ENCODE results near the gene RPL39L. TPM values are rescaled to one million over a fixed set of nuclear protein-coding genes. Genes with fewer than 3 reads are reported as not detected.

The RPL39L gene
- total and polyA plus RNA-seq, 10 of the 15 experiments (the other 5 are each of a cell fraction or from before 2014, with no cell fraction given): 12.5 to 67.8 (median 31.3) TPM

- Histone ChIP-seq H3K4me1 (ENCODE audit: control insufficient read depth, insufficient read depth, low read length) (peaks cover 7% of the 10 kb centered on the region; the same call in 1 of the 2 replicates), H2AFZ (ENCODE audit: control insufficient read depth, low read depth, low read length) (peak overlapping the region; percentile 95), H3K36me3 (ENCODE audit: control insufficient read depth in 2 of 2, insufficient read depth in 2 of 2, low read length in 1 of 2) (no peaks in the 10 kb centered on the region), H3K79me2 (ENCODE audit: control insufficient read depth, insufficient read depth, low read length) (peaks cover 3% of the 10 kb centered on the region), H4K20me1 (ENCODE audit: control insufficient read depth, insufficient read depth) (no peaks in the 10 kb centered on the region), H3K4me2 (ENCODE audit: control insufficient read depth, insufficient read depth) (0 out of 2 replicates have a peak overlapping the region, but pooled peaks have one; percentile 87), H3K27ac (ENCODE audit: control insufficient read depth, insufficient read depth) (no peak overlapping the region; the same call in 1 of the 2 replicates), H3K27me3 (replicated peaks in 1 of 2; ENCODE audit: control insufficient read depth in 2 of 2, insufficient read depth in 2 of 2, low read length in 1 of 2) (no peaks in the 10 kb centered on the region), H3K9me3 (replicated peaks; ENCODE audit: control insufficient read depth, insufficient read depth, low read length) (peaks cover 12% of the 10 kb centered on the region), H3K9ac (ENCODE audit: control insufficient read depth, insufficient read depth, low read length) (peak overlapping the region; percentile 88; the same call in 1 of the 2 replicates), H3K4me3 (0 out of 2 replicates have a peak overlapping the region, but pooled peaks have one; percentile 63)
- no peak for ATAC-seq
- no peak for FAIRE-seq
- BruUV-seq (replicated peaks): no TSS peak
- POLR2A ChIA-PET: interaction anchor here (0.5 to 2.4 kb wide), 6 partner anchors 11 to 617 kb away, joined by 3 to 9 read pairs (median 4); partner anchors contain the start of gene EIF4A2
- no peak for DNase-seq (ENCODE audit: low read depth, low spot score)
- RAD21 ChIA-PET (ENCODE audit: unreplicated experiment): interaction anchor here (0.6 to 3.0 kb wide), 13 partner anchors 9 to 290 kb away, joined by 3 to 24 read pairs (median 5); no protein-coding TSS in a partner anchor
- CTCF ChIA-PET: interaction anchor here (0.6 to 4.6 kb wide), 28 partner anchors 9 to 523 kb away, joined by 3 to 59 read pairs (median 4); partner anchors contain the start of genes EIF4A2 and RTP4
- intact Hi-C loops (cut with micrococcal nuclease; ENCODE audit: unreplicated experiment) (no loop called here), in situ Hi-C loops (cut with MboI) (no loop called here)
- TF ChIP-seq RAD21 (IDR thresholded peaks at IDR 0.05; ENCODE audit: insufficient read depth, low read depth, low read length) (peak; percentile 31; the same call in 1 of the 2 replicates), KLF5 (IDR thresholded peaks at IDR 0.05; ENCODE audit: partially characterized antibody) (no peak)
- SMC1A ChIA-PET (ENCODE audit: uncharacterized antibody, unreplicated experiment): interaction anchor here (0.7 to 4.2 kb wide), 10 partner anchors 10 to 290 kb away, joined by 3 to 31 read pairs (median 4); no protein-coding TSS in a partner anchor
- 0% methylated on average over 3 of the region's 3 CpGs for WGBS (ENCODE audit: insufficient coverage, insufficient replicate concordance, low lambda C conversion rate, missing lambda C conversion rate)
Measured at GRCh38 chr3:187139895-187140253, 578 bp upstream of the RPL39L start.

- no peaks in the 10 kb centered on the region for H3K27me3 ChIP-seq (replicated peaks in 1 of 2; ENCODE audit: control insufficient read depth in 2 of 2, insufficient read depth in 2 of 2, low read length in 1 of 2)
- TF ChIP-seq, protein P1, sequence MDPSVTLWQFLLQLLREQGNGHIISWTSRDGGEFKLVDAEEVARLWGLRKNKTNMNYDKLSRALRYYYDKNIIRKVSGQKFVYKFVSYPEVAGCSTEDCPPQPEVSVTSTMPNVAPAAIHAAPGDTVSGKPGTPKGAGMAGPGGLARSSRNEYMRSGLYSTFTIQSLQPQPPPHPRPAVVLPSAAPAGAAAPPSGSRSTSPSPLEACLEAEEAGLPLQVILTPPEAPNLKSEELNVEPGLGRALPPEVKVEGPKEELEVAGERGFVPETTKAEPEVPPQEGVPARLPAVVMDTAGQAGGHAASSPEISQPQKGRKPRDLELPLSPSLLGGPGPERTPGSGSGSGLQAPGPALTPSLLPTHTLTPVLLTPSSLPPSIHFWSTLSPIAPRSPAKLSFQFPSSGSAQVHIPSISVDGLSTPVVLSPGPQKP (IDR thresholded peaks at IDR 0.05; ENCODE audit: low read depth, low read length): no peak
- no peak for TF ChIP-seq FOXK2 (IDR thresholded peaks at IDR 0.05)
- TF ChIP-seq GABPA (IDR thresholded peaks at IDR 0.05; ENCODE audit: low read depth): no peak
- no peak for TF ChIP-seq PAX5 (IDR thresholded peaks at IDR 0.05; ENCODE audit: borderline replicate concordance, low read depth, low read length)
- no peak for TF ChIP-seq KDM1A (IDR thresholded peaks at IDR 0.05; ENCODE audit: borderline replicate concordance)
- no peak for TF ChIP-seq NBN (IDR thresholded peaks at IDR 0.05)
- no peak for TF ChIP-seq STAT3 (IDR thresholded peaks at IDR 0.05; ENCODE audit: low read depth, low read length)
- no peak for TF ChIP-seq YY1 (IDR thresholded peaks at IDR 0.05; ENCODE audit: low read depth, low read length)
- H3K4me1 ChIP-seq (ENCODE audit: control insufficient read depth, insufficient read depth, low read length): peaks cover 7% of the 10 kb centered on the region; the same call in 1 of the 2 replicates
- 97% methylated on average over 3 of the region's 4 CpGs for WGBS (ENCODE audit: insufficient coverage, insufficient replicate concordance, low lambda C conversion rate, missing lambda C conversion rate)
- H3K9ac ChIP-seq (ENCODE audit: control insufficient read depth, insufficient read depth, low read length): no peak overlapping the region
- RAD21 ChIA-PET (ENCODE audit: unreplicated experiment): interaction anchor here (0.9 to 1.3 kb wide), 2 partner anchors 23 to 24 kb away, joined by 4 to 6 read pairs; no protein-coding TSS in a partner anchor
- POLR2A ChIA-PET: interaction anchor here (0.6 to 0.7 kb wide), 2 partner anchors 31 to 331 kb away, joined by 3 to 4 read pairs; no protein-coding TSS in a partner anchor
- no peak overlapping the region for H3K27ac ChIP-seq (ENCODE audit: control insufficient read depth, insufficient read depth)
- no peak overlapping the region for H3K4me2 ChIP-seq (ENCODE audit: control insufficient read depth, insufficient read depth)
- peaks cover 3% of the 10 kb centered on the region for H3K79me2 ChIP-seq (ENCODE audit: control insufficient read depth, insufficient read depth, low read length)
- H3K4me3 ChIP-seq: no peak overlapping the region
- H2AFZ ChIP-seq (ENCODE audit: control insufficient read depth, low read depth, low read length): no peak overlapping the region
- DNase-seq (ENCODE audit: low read depth, low spot score): no peak
- H3K36me3 ChIP-seq (ENCODE audit: control insufficient read depth in 2 of 2, insufficient read depth in 2 of 2, low read length in 1 of 2): no peaks in the 10 kb centered on the region
- intact Hi-C loops (cut with micrococcal nuclease; ENCODE audit: unreplicated experiment): no loop called here
- H3K9me3 ChIP-seq (replicated peaks; ENCODE audit: control insufficient read depth, insufficient read depth, low read length): peaks cover 14% of the 10 kb centered on the region; the same call in 2 of the 3 replicates
- ATAC-seq: no peak
- no peaks in the 10 kb centered on the region for H4K20me1 ChIP-seq (ENCODE audit: control insufficient read depth, insufficient read depth)
- no peak for FAIRE-seq
- CTCF ChIA-PET: interaction anchor here (0.7 to 4.6 kb wide), 6 partner anchors 8 to 525 kb away, joined by 3 to 43 read pairs (median 4); no protein-coding TSS in a partner anchor
- no TSS peak for BruUV-seq (replicated peaks)
- in situ Hi-C loops (cut with MboI): no loop called here
- SMC1A ChIA-PET (ENCODE audit: uncharacterized antibody, unreplicated experiment): interaction anchor here (1.5 to 4.2 kb wide), 2 partner anchors 8 to 23 kb away, joined by 9 to 31 read pairs; no protein-coding TSS in a partner anchor
Measured at GRCh38 chr3:187136936-187137335, 2.4 kb downstream of the RPL39L start.

Measured in GM12878 (cell line).